ENCODE measurements around the gene CBX3. TPM values are rescaled to one million over a fixed set of nuclear protein-coding genes. Genes with fewer than 3 reads are reported as not detected.

The CBX3 gene
- total and polyA plus RNA-seq, 2 of the 13 experiments (the other 11 are each of a cell fraction or from before 2014, with no cell fraction given), result 53.9 to 249 TPM

DNA sequence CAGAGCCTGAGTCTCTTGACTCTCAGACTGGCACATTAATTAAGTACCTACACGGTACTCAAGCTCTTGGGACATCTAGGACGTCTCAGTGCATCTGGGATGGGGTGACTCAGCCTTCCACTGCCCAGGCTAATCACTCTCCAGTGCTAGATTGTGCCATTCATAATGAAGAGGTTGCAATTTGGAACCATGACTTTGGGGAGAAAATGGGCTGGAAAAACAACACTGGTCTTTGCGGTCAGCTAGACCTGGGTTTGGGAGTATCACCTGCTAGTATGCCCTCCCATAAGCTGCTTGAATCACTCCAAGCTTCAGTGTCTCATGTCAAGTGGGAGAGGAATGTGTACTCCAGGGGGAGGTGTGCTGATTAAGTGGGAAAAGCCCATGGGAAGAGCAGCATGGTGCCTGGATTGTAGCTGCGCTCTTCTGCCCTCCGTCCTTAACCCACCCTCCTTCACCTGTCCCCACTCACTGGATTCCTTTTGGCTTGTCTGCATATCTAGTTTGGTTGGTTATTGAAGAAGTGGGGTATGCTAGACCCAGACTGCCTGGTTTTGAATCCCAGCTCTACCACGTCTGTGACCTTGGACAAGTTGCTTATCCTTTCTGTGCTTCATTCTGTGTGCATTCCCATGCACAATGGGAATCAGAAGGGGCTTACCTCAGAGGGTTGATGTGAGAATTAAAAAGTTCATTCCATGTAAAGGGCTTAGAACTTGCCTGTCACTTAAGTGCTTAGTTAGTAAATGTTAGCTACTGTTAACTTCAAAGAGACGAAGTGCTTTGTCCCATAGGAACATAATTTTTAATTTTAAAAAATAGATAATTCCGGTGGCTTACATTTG is 45.8 kb upstream of the CBX3 start (continued):
- no peak for TF ChIP-seq ZBTB40 (IDR thresholded peaks at IDR 0.05)
- TF ChIP-seq ZBTB40 (CRISPR knock-in tag; IDR thresholded peaks at IDR 0.05), result no peak

Measured in HepG2 (cell line).